IMR-90 (cell line): ENCODE measurements around the gene CTDP1. TPM values are rescaled to one million over a fixed set of nuclear protein-coding genes. Genes with fewer than 3 reads are reported as not detected.

Experiments
- ATAC-seq: fragments of 200-7000 bp; cut with Tn5 transposase; 2 replicates; pipeline ENCODE4 v1.9.1; 2020; ENCODE audit warnings: low read depth, mild to moderate bottlenecking, moderate library complexity
- BruUV-seq: library from RNA; stranded (reverse); fragments of 400-500 nt; replicated peaks from 2 replicates; lab custom pipeline; 2021; lab: Mats Ljungman, UMichigan
- CTCF ChIA-PET: fragments of 300-600 bp; formaldehyde crosslinking; extraction: SDS; loops from one replicate; lab custom pipeline; 2021; ENCODE audit warnings: antibody characterized with exemption; lab: Yijun Ruan, JAX
- POLR2A ChIA-PET: fragments of 300-600 bp; sonication (Branson Sonifier 250); formaldehyde crosslinking; loops from one replicate; lab custom pipeline; 2022; ENCODE audit warnings: antibody characterized with exemption; ENCODE audit not compliant: unreplicated experiment; lab: Charles Lee
- DNase-seq: peaks from one replicate; pipeline ENCODE4 v3.0.0; 2013
- H2AFZ ChIP-seq: replicated peaks from 2 replicates; pipeline ENCODE3; 2013; ENCODE audit warnings: low read length, mild to moderate bottlenecking; ENCODE audit not compliant: poor library complexity
- H2AK5ac ChIP-seq: 2 replicates; pipeline ENCODE4 v1.6.1; 2013; ENCODE audit warnings: low read depth, low read length, inconsistent platforms
- H2AK9ac ChIP-seq: replicated peaks from 2 replicates; pipeline ENCODE3; 2013; ENCODE audit warnings: mild to moderate bottlenecking, low read depth, low read length, moderate library complexity; ENCODE audit not compliant: poor library complexity
- H2BK120ac ChIP-seq: 2 replicates; pipeline ENCODE4 v1.6.1; 2013; ENCODE audit warnings: low read depth, low read length, inconsistent platforms
- H2BK15ac ChIP-seq: 3 replicates; pipeline ENCODE4 v1.6.1; 2013; ENCODE audit warnings: low read depth, low read length, inconsistent platforms
- H2BK20ac ChIP-seq: 2 replicates; pipeline ENCODE4 v1.6.1; 2013; ENCODE audit warnings: low read depth, mild to moderate bottlenecking, inconsistent platforms, low read length, moderate library complexity
- H2BK5ac ChIP-seq: 2 replicates; pipeline ENCODE4 v1.6.1; 2013; ENCODE audit warnings: mild to moderate bottlenecking, low read depth, low read length, inconsistent platforms; ENCODE audit not compliant: poor library complexity, severe bottlenecking
- H3K14ac ChIP-seq: replicated peaks from 2 replicates; pipeline ENCODE4 v1.6.1; 2013; ENCODE audit warnings: low read depth, low read length, inconsistent platforms
- H3K18ac ChIP-seq: 2 replicates; pipeline ENCODE4 v1.6.1; 2013; ENCODE audit warnings: low read depth, low read length, control low read depth
- H3K23ac ChIP-seq: 2 replicates; pipeline ENCODE4 v1.6.1; 2013; ENCODE audit warnings: low read depth, low read length, inconsistent platforms
- H3K27ac ChIP-seq: 2 replicates; pipeline ENCODE4 v1.5.1; 2013; ENCODE audit warnings: mild to moderate bottlenecking, control low read depth, low read length; ENCODE audit not compliant: insufficient read depth
- H3K27me3 ChIP-seq: 2 replicates; pipeline ENCODE4 v1.6.1; 2013; ENCODE audit warnings: low read length; ENCODE audit not compliant: control insufficient read depth, insufficient read depth
- H3K36me3 ChIP-seq: 2 replicates; pipeline ENCODE4 v1.6.1; 2013; ENCODE audit warnings: low read length, mixed read lengths; ENCODE audit not compliant: control insufficient read depth, insufficient read depth
- H3K4ac ChIP-seq: 2 replicates; pipeline ENCODE4 v1.6.1; 2013; ENCODE audit warnings: low read depth, low read length, inconsistent platforms
- H3K4me1 ChIP-seq: 2 replicates; pipeline ENCODE4 v1.6.1; 2013; ENCODE audit warnings: low read length, mixed read lengths; ENCODE audit not compliant: control insufficient read depth, insufficient read depth
- H3K4me2 ChIP-seq: 2 replicates; pipeline ENCODE4 v1.6.1; 2013; ENCODE audit warnings: low read depth, mild to moderate bottlenecking, control low read depth, low read length, moderate library complexity
- H3K4me3 ChIP-seq: 2 replicates; pipeline ENCODE4 v1.5.1; 2013; ENCODE audit warnings: low read depth, mild to moderate bottlenecking, control low read depth, low read length, moderate library complexity; ENCODE audit not compliant: insufficient read depth
- H3K56ac ChIP-seq: 2 replicates; pipeline ENCODE4 v1.6.1; 2013; ENCODE audit warnings: low read length, inconsistent platforms; ENCODE audit not compliant: insufficient read depth; ENCODE audit errors: extremely low read depth
- H3K79me1 ChIP-seq, 2 experiments: 2 replicates each; pipeline ENCODE4 v1.6.1; 2013; ENCODE audit warnings: low read length in 2 of 2, inconsistent platforms in 1 of 2, low read depth in 1 of 2
- H3K9ac ChIP-seq: 2 replicates; pipeline ENCODE4 v1.6.1; 2013; ENCODE audit warnings: low read depth, low read length, control low read depth
- H3K9me1 ChIP-seq: 2 replicates; pipeline ENCODE4 v1.6.1; 2013; ENCODE audit warnings: low read length, inconsistent platforms; ENCODE audit not compliant: insufficient read depth
- H3K9me3 ChIP-seq: 2 replicates; pipeline ENCODE4 v1.6.1; 2013; ENCODE audit warnings: low read length; ENCODE audit not compliant: control insufficient read depth, insufficient read depth
- H4K20me1 ChIP-seq: 2 replicates; pipeline ENCODE4 v1.6.1; 2013; ENCODE audit warnings: low read length, inconsistent platforms; ENCODE audit not compliant: insufficient read depth
- H4K5ac ChIP-seq: 2 replicates; pipeline ENCODE4 v1.6.1; 2013; ENCODE audit warnings: mild to moderate bottlenecking, low read depth, low read length, control low read depth
- H4K8ac ChIP-seq, 2 experiments: 2 replicates each; pipeline ENCODE4 v1.6.1; 2013; ENCODE audit warnings: low read depth in 2 of 2, low read length in 2 of 2, control low read depth in 1 of 2, inconsistent platforms in 1 of 2
- H4K91ac ChIP-seq: 2 replicates; pipeline ENCODE4 v1.6.1; 2013; ENCODE audit warnings: low read depth, low read length, inconsistent platforms; ENCODE audit not compliant: insufficient read depth
- CEBPB ChIP-seq: IDR thresholded peaks from 2 replicates; pipeline ENCODE4 v1.6.1; 2012; ENCODE audit warnings: low read depth, low read length, improper control_type of control experiment
- CHD1 ChIP-seq: IDR thresholded peaks from 2 replicates; pipeline ENCODE4 v1.6.1; 2012; ENCODE audit warnings: low read depth, low read length, improper control_type of control experiment
- FOS ChIP-seq: fragments of 150-350 bp; IDR thresholded peaks from 2 replicates; pipeline ENCODE4 v1.6.1; 2016; ENCODE audit warnings: low read depth, low read length
- MAFK ChIP-seq: IDR thresholded peaks from 2 replicates; pipeline ENCODE4 v1.6.1; 2012; ENCODE audit warnings: low read depth, low read length, improper control_type of control experiment
- MAZ ChIP-seq: IDR thresholded peaks from 2 replicates; pipeline ENCODE4 v1.6.1; 2012; ENCODE audit warnings: low read depth, mild to moderate bottlenecking, low read length, improper control_type of control experiment, moderate library complexity, borderline replicate concordance
- NFE2L2 ChIP-seq: fragments of 150-350 bp; IDR thresholded peaks from 2 replicates; pipeline ENCODE4 v1.6.1; 2016; ENCODE audit warnings: low read depth, mild to moderate bottlenecking, low read length
- POLR2A ChIP-seq: IDR thresholded peaks from 2 replicates; pipeline ENCODE4 v1.6.1; 2012; ENCODE audit warnings: mild to moderate bottlenecking, low read depth, low read length
- RAD21 ChIP-seq: IDR thresholded peaks from 2 replicates; pipeline ENCODE4 v1.6.1; 2012; ENCODE audit warnings: low read length, improper control_type of control experiment
- RCOR1 ChIP-seq: IDR thresholded peaks from 2 replicates; pipeline ENCODE4 v1.6.1; 2012; ENCODE audit warnings: mild to moderate bottlenecking, low read length, improper control_type of control experiment; ENCODE audit not compliant: insufficient replicate concordance
- RFX5 ChIP-seq: IDR thresholded peaks from 2 replicates; pipeline ENCODE4 v1.8.0; 2012; ENCODE audit warnings: low read depth, mild to moderate bottlenecking, low read length, moderate library complexity
- SMC3 ChIP-seq: fragments of 150-350 bp; IDR thresholded peaks from 2 replicates; pipeline ENCODE4 v1.6.1; 2016; ENCODE audit warnings: low read depth, mild to moderate bottlenecking, antibody characterized with exemption, low read length, moderate library complexity
- WGBS, 2 experiments: methylation state at CpG; one replicate each; pipeline versions ENCODE4 v1.1.5 to v1.1.7; 2013; ENCODE audit warnings: missing lambda C conversion rate in 2 of 2; ENCODE audit not compliant: insufficient read length in 1 of 2; ENCODE audit errors: extremely low coverage in 2 of 2; 5-methylcytosine and 5-hydroxymethylcytosine counted together
- dilution Hi-C: fragments of 300-500 bp; cut with HindIII; formaldehyde crosslinking; loops from one replicate; pipeline ENCODE4 v1.14.3; 2018; ENCODE audit warnings: low sequenced_read_pairs; ENCODE audit not compliant: unreplicated experiment
- in situ Hi-C: fragments of 300-500 bp; cut with MboI; formaldehyde crosslinking; loops from 3 replicates; pipeline ENCODE4 v1.14.3; 2019; ENCODE audit warnings: low sequenced_read_pairs, inconsistent platforms, mixed read lengths
- intact Hi-C: fragments of 100-400 bp; cut with micrococcal nuclease; formaldehyde crosslinking; loops from 2 replicates; pipeline ENCODE4 v1.10.0; 2022
- polyA plus RNA-seq, 3 experiments: library from polyadenylated mRNA; depleted of rRNA; stranded (reverse); fragments of >200 nt; gene quantifications; 2 replicates each; pipeline ENCODE4 v1.2.3, GENCODE V29; 2012; ENCODE audit warnings: low replicate concordance in 1 of 3
- total RNA-seq: library from RNA; depleted of rRNA; stranded (reverse); fragments of >200 nt; gene quantifications from 2 replicates; pipeline ENCODE4 v1.2.3, GENCODE V29; 2012
- TF ChIP-seq, protein P1 (sequence below): fragments of 150-350 bp; IDR thresholded peaks from 2 replicates; pipeline ENCODE4 v1.6.1; 2017; ENCODE audit warnings: mild to moderate bottlenecking, antibody characterized with exemption, low read length, low read depth

CTDP1 gene
- total and polyA plus RNA-seq, 2 of the 4 experiments (the other 2 are of a cell fraction) = 13.4 to 17.6 TPM

- ChIA-PET POLR2A (no interaction called here), CTCF (no interaction called here)
- 92% methylated on average over 9 of the region's 26 CpGs; no CpG with 5 or more reads in 1 of the 2 experiments for WGBS, 2 experiments
Measured at GRCh38 chr18:79740521-79741361, 61.1 kb downstream of the CTDP1 start.

More at GRCh38 chr18:79740521-79741361, 61.1 kb downstream of the CTDP1 start:
- H3K23ac ChIP-seq = no peak overlapping the region
- peaks cover 10 to 20% of the 10 kb centered on the region in 2 experiments; a peak in 3 of 4 replicates for H3K79me1 ChIP-seq
- no peak overlapping the region for H3K18ac ChIP-seq
- intact Hi-C loops (loop anchor here (2.0 kb wide), 1 partner anchor 18 kb away; no protein-coding TSS in a partner anchor), dilution Hi-C loops (no loop called here), in situ Hi-C loops (no loop called here)
- H4K91ac ChIP-seq = no peak overlapping the region
- H2BK120ac ChIP-seq = no peak overlapping the region
- no peak overlapping the region for H2BK5ac ChIP-seq
- BruUV-seq = no TSS peak
- H2AK5ac ChIP-seq = no peak overlapping the region
- H3K56ac ChIP-seq = no peak overlapping the region
- H2AK9ac ChIP-seq = no peak overlapping the region
- no peaks in the 10 kb centered on the region for H4K20me1 ChIP-seq
- TF ChIP-seq CHD1 (no peak), MAZ (no peak), FOS (no peak), CEBPB (no peak), RFX5 (no peak), RAD21 (no peak), NFE2L2 (no peak), MAFK (no peak), POLR2A (no peak), RCOR1 (no peak), SMC3 (no peak)
- TF ChIP-seq, protein P1, sequence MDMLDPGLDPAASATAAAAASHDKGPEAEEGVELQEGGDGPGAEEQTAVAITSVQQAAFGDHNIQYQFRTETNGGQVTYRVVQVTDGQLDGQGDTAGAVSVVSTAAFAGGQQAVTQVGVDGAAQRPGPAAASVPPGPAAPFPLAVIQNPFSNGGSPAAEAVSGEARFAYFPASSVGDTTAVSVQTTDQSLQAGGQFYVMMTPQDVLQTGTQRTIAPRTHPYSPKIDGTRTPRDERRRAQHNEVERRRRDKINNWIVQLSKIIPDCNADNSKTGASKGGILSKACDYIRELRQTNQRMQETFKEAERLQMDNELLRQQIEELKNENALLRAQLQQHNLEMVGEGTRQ = no peak
- H3K27ac ChIP-seq = no peak overlapping the region
- no peak overlapping the region for H3K14ac ChIP-seq
- H2BK20ac ChIP-seq = no peak overlapping the region
- H3K4me2 ChIP-seq = no peak overlapping the region
- no peak overlapping the region for H3K4ac ChIP-seq
- H3K27me3 ChIP-seq = no peaks in the 10 kb centered on the region
- ATAC-seq = no peak
- DNase-seq = no peak
- peaks cover 51% of the 10 kb centered on the region for H3K36me3 ChIP-seq
- no peak overlapping the region for H3K4me3 ChIP-seq
- H3K4me1 ChIP-seq = no peaks in the 10 kb centered on the region
- no peak overlapping the region for H4K5ac ChIP-seq
- no peak overlapping the region for H4K8ac ChIP-seq
- no peaks in the 10 kb centered on the region; the same call in 1 of the 2 replicates for H3K9me1 ChIP-seq
- H2BK15ac ChIP-seq = no peak overlapping the region
- H3K9ac ChIP-seq = no peak overlapping the region
- no peak overlapping the region for H2AFZ ChIP-seq
- H3K9me3 ChIP-seq = no peaks in the 10 kb centered on the region; the same call in 1 of the 2 replicates
